HepG2 (cell line): Measurements from ENCODE around the gene AMZ1. TPM values are rescaled to one million over a fixed set of nuclear protein-coding genes. Genes with fewer than 3 reads are reported as not detected.
A peak's percentile ranks its signal among the peaks of the same experiment; 100 is the strongest.
"Not testable (repeated sequence)": the region's sequence is repeated elsewhere in the genome, so short reads cannot be mapped to it uniquely, and the experiment has no call there.

Source experiments
- ATAC-seq: fragments of 200-7000 bp; cut with Tn5 transposase; 3 replicates; pipeline ENCODE4 v1.9.1; 2020; ENCODE audit warnings: mild to moderate bottlenecking, moderate library complexity
- BruUV-seq: library from RNA; stranded (reverse); fragments of 400-500 nt; replicated peaks from 2 replicates; lab custom pipeline; 2021; lab: Mats Ljungman, UMichigan
- CTCF ChIA-PET: fragments of 300-600 bp; formaldehyde crosslinking; extraction: SDS; loops from one replicate; lab custom pipeline; 2021; ENCODE audit warnings: low total read pairs, inconsistent platforms, low intra/inter-chr PET ratio; lab: Yijun Ruan, JAX
- POLR2A ChIA-PET: fragments of 350-600 bp; sonication (Branson Sonifier 250); formaldehyde crosslinking; loops from one replicate; lab custom pipeline; 2020; ENCODE audit warnings: antibody characterized with exemption, inconsistent platforms; lab: Yijun Ruan, JAX
- DNase-seq: peaks from one replicate; pipeline ENCODE4 v3.0.0-alpha.2; 2015; ENCODE audit warnings: low spot score
- FAIRE-seq: peaks from 3 replicates; lab custom pipeline; 2011; peaks lifted over from hg19 to GRCh38; lab: Jason Lieb, UNC
- H2AFZ ChIP-seq: one replicate; pipeline ENCODE4 v1.6.1; 2011; ENCODE audit warnings: low read length, inconsistent platforms
- H3K27ac ChIP-seq: fragments of 300-600 bp; 3 replicates; pipeline ENCODE4 v1.8.0; 2011; ENCODE audit warnings: mixed run types, mild to moderate bottlenecking, mixed read lengths, low read length, inconsistent platforms; ENCODE audit not compliant: insufficient read depth; ENCODE audit errors: extremely low read length
- H3K27me3 ChIP-seq, 2 experiments: fragments of 200-600 bp in 1 of 2; 2 replicates in 1 of 2; 3 replicates in 1 of 2; pipeline versions ENCODE4 v1.6.0 to v1.8.0; 2011; ENCODE audit warnings: low read length in 2 of 2, mild to moderate bottlenecking in 2 of 2, moderate library complexity in 2 of 2, inconsistent platforms in 1 of 2; ENCODE audit not compliant: insufficient read depth in 2 of 2, control insufficient read depth in 1 of 2
- H3K36me3 ChIP-seq, 2 experiments: fragments of 200-600 bp in 1 of 2; replicated peaks in 1 of 2; 2 replicates in 1 of 2; 3 replicates in 1 of 2; pipeline versions ENCODE4 v1.5.1 to v1.8.0; 2011; ENCODE audit warnings: low read length in 2 of 2, inconsistent platforms in 1 of 2; ENCODE audit not compliant: insufficient read depth in 2 of 2, control insufficient read depth in 1 of 2
- H3K4me1 ChIP-seq: 2 replicates; pipeline ENCODE4 v1.5.1; 2012; ENCODE audit warnings: low read length, inconsistent platforms; ENCODE audit not compliant: insufficient read depth
- H3K4me2 ChIP-seq: 2 replicates; pipeline ENCODE4 v1.6.0; 2011; ENCODE audit warnings: low read depth, low read length, inconsistent platforms
- H3K4me3 ChIP-seq, 3 experiments: fragments of 200-600 bp in 1 of 3; sonication (generic), shearing (Covaris generic) in 1 of 3; replicated peaks in 1 of 3; 2 replicates each; pipeline ENCODE4 v1.5.1; 2011 to 2016; ENCODE audit warnings: low read length in 3 of 3, inconsistent platforms in 2 of 3, low read depth in 2 of 3, mild to moderate bottlenecking in 2 of 3, control low read depth in 1 of 3, mixed read lengths in 1 of 3; ENCODE audit not compliant: insufficient read depth in 1 of 3
- H3K79me2 ChIP-seq: one replicate; pipeline ENCODE4 v1.6.1; 2011; ENCODE audit warnings: low read length, inconsistent platforms; ENCODE audit not compliant: insufficient read depth
- H3K9ac ChIP-seq: 2 replicates; pipeline ENCODE4 v1.6.0; 2011; ENCODE audit warnings: mild to moderate bottlenecking, low read depth, low read length, inconsistent platforms; ENCODE audit not compliant: insufficient read depth
- H3K9me3 ChIP-seq: 2 replicates; pipeline ENCODE4 v1.5.1; 2012; ENCODE audit warnings: mild to moderate bottlenecking, low read length
- H4K20me1 ChIP-seq: 2 replicates; pipeline ENCODE4 v1.6.0; 2011; ENCODE audit warnings: inconsistent platforms, mild to moderate bottlenecking, low read length, moderate library complexity; ENCODE audit not compliant: insufficient read depth
- EED ChIP-seq: sonication (generic); formaldehyde crosslinking; IDR thresholded peaks from 2 replicates; pipeline ENCODE4 v1.5.0; 2020; ENCODE audit warnings: mild to moderate bottlenecking, missing genetic modification reagents
- GLI4 ChIP-seq: sonication (generic); formaldehyde crosslinking; IDR thresholded peaks from 2 replicates; pipeline ENCODE4 v1.5.1; 2020; ENCODE audit warnings: missing genetic modification reagents, mild to moderate bottlenecking, moderate library complexity, borderline replicate concordance
- HNF4G ChIP-seq, 2 experiments: sonication (generic) in 1 of 2; formaldehyde crosslinking in 1 of 2; IDR thresholded peaks; 2 replicates each; pipeline versions ENCODE4 v1.4.0 to v1.6.1; 2011 to 2020; ENCODE audit warnings: borderline replicate concordance in 2 of 2, low read depth in 2 of 2, mild to moderate bottlenecking in 2 of 2, low read length in 1 of 2, missing genetic modification reagents in 1 of 2, moderate library complexity in 1 of 2
- ZNF530 ChIP-seq: sonication (generic); formaldehyde crosslinking; IDR thresholded peaks from 2 replicates; pipeline ENCODE4 v1.5.0; 2020; ENCODE audit warnings: low read depth, mild to moderate bottlenecking, missing genetic modification reagents
- ZNF557 ChIP-seq: sonication (generic); formaldehyde crosslinking; IDR thresholded peaks from 2 replicates; pipeline ENCODE4 v1.4.0; 2020; ENCODE audit warnings: missing genetic modification reagents
- ZNF678 ChIP-seq: sonication (generic); formaldehyde crosslinking; IDR thresholded peaks from 2 replicates; pipeline ENCODE4 v1.4.0; 2020; ENCODE audit warnings: mild to moderate bottlenecking, missing genetic modification reagents
- WGBS: methylation state at CpG from one replicate; pipeline ENCODE4 v1.1.6; 2017; ENCODE audit warnings: low lambda C conversion rate; 5-methylcytosine and 5-hydroxymethylcytosine counted together
- in situ Hi-C: cut with HindIII; loops from 2 replicates; pipeline ENCODE4 v1.10.0; 2017; ENCODE audit warnings: low pct_unique_long_range_greater_than_20kb; ENCODE audit not compliant: extremely low pct_ligation_motif_present
- intact Hi-C: fragments of 100-400 bp; cut with micrococcal nuclease; formaldehyde crosslinking; loops from one replicate; pipeline ENCODE4 v1.10.0; 2022; ENCODE audit not compliant: unreplicated experiment
- polyA plus RNA-seq, 8 experiments: library from polyadenylated mRNA; depleted of rRNA in 3 of 8; stranded (reverse) in 7 of 8; unstranded in 1 of 8; fragments of >200 nt; fragmentation: Illumina TruSeq in 4 of 8; extraction: Trizol in 4 of 8; gene quantifications; 2 replicates each; pipeline versions ENCODE4 v1.2.1 to v1.2.3, GENCODE V29; 2011 to 2016; ENCODE audit warnings: low read depth in 4 of 8, missing spikeins in 1 of 8, mixed read lengths in 1 of 8; ENCODE audit not compliant: insufficient read depth in 1 of 8
- total RNA-seq, 5 experiments: library from RNA; depleted of rRNA; stranded (reverse); fragments of >200 nt; fragmentation: Illumina TruSeq; extraction: Trizol; gene quantifications; 2 replicates each; pipeline ENCODE4 v1.2.3, GENCODE V29; 2016; ENCODE audit warnings: low read depth in 1 of 5

AMZ1 gene
- total and polyA plus RNA-seq, 2 of the 13 experiments (the other 11 are each of a cell fraction or from before 2014, with no cell fraction given) = 0.03 TPM; not detected in 1

- TF ChIP-seq ZNF678 = no peak
- no peak for TF ChIP-seq ZNF557 (CRISPR knock-in tag)
- no peak for TF ChIP-seq GLI4 (CRISPR knock-in tag)
Measured at GRCh38 chr7:2691011-2691707, 3.2 kb downstream of the AMZ1 start (continued).

GRCh38 chr7:2691932-2692439 lies 4.0 kb downstream of the AMZ1 start:
- H4K20me1 ChIP-seq, H3K79me2 ChIP-seq, DNase-seq, H3K36me3 ChIP-seq, H3K27ac ChIP-seq, H3K9me3 ChIP-seq, H2AFZ ChIP-seq, ATAC-seq, H3K9ac ChIP-seq, FAIRE-seq, in situ Hi-C loops, intact Hi-C loops, CTCF ChIA-PET, BruUV-seq: not testable (repeated sequence)
- H3K4me1 ChIP-seq = peaks cover 43% of the 10 kb centered on the region
- peak overlapping the region in 1 of 3 experiments; percentile 25; a peak in 1 of 6 replicates for H3K4me3 ChIP-seq
- POLR2A ChIA-PET = interaction anchor here (0.6 to 1.8 kb wide), 3 partner anchors 10 to 136 kb away, joined by 3 to 4 read pairs (median 3); partner anchors contain the start of gene BRAT1
- H3K27me3 ChIP-seq = peaks cover 18 to 58% of the 10 kb centered on the region in 2 experiments
- H3K4me2 ChIP-seq = peak overlapping the region; percentile 57; the same call in 1 of the 2 replicates
- 45% methylated on average over 15 of the region's 23 CpGs for WGBS

GRCh38 chr7:2692543-2692942 lies 4.5 kb downstream of the AMZ1 start:
- Histone ChIP-seq H3K79me2 (no peaks in the 10 kb centered on the region), H3K27ac (no peak overlapping the region), H4K20me1 (no peaks in the 10 kb centered on the region), H3K27me3 (peaks cover 14 to 52% of the 10 kb centered on the region in 2 experiments), H3K9me3 (no peaks in the 10 kb centered on the region), H3K4me3 (peak overlapping the region in 1 of 3 experiments; percentile 58; a peak in 1 of 6 replicates), H3K4me2 (peak overlapping the region; percentile 85), H3K9ac (no peak overlapping the region), H3K36me3 (no peaks in the 10 kb centered on the region), H2AFZ (no peak overlapping the region), H3K4me1 (peaks cover 43% of the 10 kb centered on the region)
- FAIRE-seq (no peak), DNase-seq (no peak), ATAC-seq (no peak)
- POLR2A ChIA-PET = interaction anchor here (0.6 to 1.8 kb wide), 3 partner anchors 10 to 137 kb away, joined by 3 to 4 read pairs (median 3); partner anchors contain the start of gene BRAT1
- no TSS peak for BruUV-seq
- CTCF ChIA-PET = no interaction called here
- 20% methylated on average over 13 of the region's 14 CpGs for WGBS
- intact Hi-C loops (no loop called here), in situ Hi-C loops (no loop called here)
- TF ChIP-seq ZNF530 (CRISPR knock-in tag) = no peak
- TF ChIP-seq EED (CRISPR knock-in tag) = 0 out of 2 replicates have a peak, but pooled peaks have one; percentile 39
- TF ChIP-seq HNF4G (IDR thresholded peaks at IDR 0.05; ENCODE audit: borderline replicate concordance, low read depth, low read length) = peak; percentile 29; the same call in 1 of the 2 replicates
- no peak for TF ChIP-seq HNF4G (CRISPR knock-in tag; IDR thresholded peaks at IDR 0.05; ENCODE audit: borderline replicate concordance, low read depth)
